ENCODE data around the gene FGF12.
A peak's percentile ranks its signal among the peaks of the same experiment; 100 is the strongest.

Gene FGF12

GRCh38 chr3:192494174-192494573 is 233.2 kb downstream of the FGF12 start:
- no peak for DNase-seq

- DNase-seq = no peak
Observed at GRCh38 chr3:192490720-192491119, 236.6 kb downstream of the FGF12 start.

- no peak for DNase-seq
Observed at GRCh38 chr3:192489579-192489978, 237.8 kb downstream of the FGF12 start.

GRCh38 chr3:192487033-192487432 is 240.3 kb downstream of the FGF12 start:
- DNase-seq = no peak

GRCh38 chr3:192482809-192483208 is 244.5 kb downstream of the FGF12 start:
- peak; percentile 12 for DNase-seq

- DNase-seq = no peak
Observed at GRCh38 chr3:192482391-192482790, 244.9 kb downstream of the FGF12 start.

GRCh38 chr3:192481638-192482037 is 245.7 kb downstream of the FGF12 start:
- DNase-seq = peak; percentile 69

- DNase-seq = peak; percentile 38
Observed at GRCh38 chr3:192467230-192468140, 259.9 kb downstream of the FGF12 start.

GRCh38 chr3:192449036-192449435 is 278.3 kb downstream of the FGF12 start:
- no peak for DNase-seq

GRCh38 chr3:192445770-192446644 is 281.3 kb downstream of the FGF12 start:
- no peak for DNase-seq

- DNase-seq = no peak
Observed at GRCh38 chr3:192444791-192445106, 282.6 kb downstream of the FGF12 start.

- peak; percentile 57 for DNase-seq
Observed at GRCh38 chr3:192444096-192444790, 283.1 kb downstream of the FGF12 start.

- DNase-seq = no peak
Observed at GRCh38 chr3:192435241-192435640, 292.1 kb downstream of the FGF12 start.

GRCh38 chr3:192434186-192434585 is 293.2 kb downstream of the FGF12 start:
- DNase-seq = no peak

- no peak for DNase-seq
Observed at GRCh38 chr3:192433704-192434103, 293.6 kb downstream of the FGF12 start.

GRCh38 chr3:192422997-192423342 is 304.4 kb downstream of the FGF12 start:
- DNase-seq = peak; percentile 4

- peak; percentile 2 for DNase-seq
Observed at GRCh38 chr3:192422321-192422996, 304.9 kb downstream of the FGF12 start.

- DNase-seq = no peak
Observed at GRCh38 chr3:192419312-192419711, 308.0 kb downstream of the FGF12 start.

GRCh38 chr3:192417559-192418055 is 309.7 kb downstream of the FGF12 start:
- no peak for DNase-seq

- DNase-seq = no peak
Observed at GRCh38 chr3:192417017-192417416, 310.3 kb downstream of the FGF12 start.

- DNase-seq = no peak
Observed at GRCh38 chr3:192413461-192413860, 313.9 kb downstream of the FGF12 start.

GRCh38 chr3:192410684-192410960 is 316.7 kb downstream of the FGF12 start:
- no peak for DNase-seq
